ENCODE measurements around the gene TP53I11. TPM values are rescaled to one million over a fixed set of nuclear protein-coding genes. Genes with fewer than 3 reads are reported as not detected.

TP53I11 gene
- total RNA-seq, 1 experiment from 2014 or later: 17.7 TPM

- CTCF ChIA-PET: interaction anchor here (1.0 to 6.9 kb wide), 4 partner anchors 9 to 167 kb away, joined by 5 to 80 read pairs (median 6); no protein-coding TSS in a partner anchor
- no peak for TF ChIP-seq CTCF (IDR thresholded peaks at IDR 0.05; ENCODE audit: unreplicated experiment)
These were observed 7.6 kb downstream of the TP53I11 start for GRCh38 chr11:44943118-44943517.

GRCh38 chr11:44942029-44942955 lies 8.4 kb downstream of the TP53I11 start:
- Mint-ChIP-seq H3K9me3 (ENCODE audit: unreplicated experiment) (no peaks in the 10 kb centered on the region), H3K4me3 (ENCODE audit: unreplicated experiment) (no peak overlapping the region), H3K36me3 (ENCODE audit: insufficient read depth, unreplicated experiment) (no peaks in the 10 kb centered on the region), H3K4me1 (ENCODE audit: insufficient read depth, unreplicated experiment) (peaks cover 6% of the 10 kb centered on the region), H3K27ac (ENCODE audit: low read depth, unreplicated experiment) (no peak overlapping the region), H3K27me3 (ENCODE audit: insufficient read depth, unreplicated experiment) (no peaks in the 10 kb centered on the region)
- POLR2A ChIA-PET: no interaction called here
- BruUV-seq (replicated peaks): no TSS peak
- TF ChIP-seq CTCF (IDR thresholded peaks at IDR 0.05; ENCODE audit: unreplicated experiment): no peak
- no peak for DNase-seq (ENCODE audit: unreplicated experiment)
- intact Hi-C loops (cut with micrococcal nuclease): no loop called here
- CTCF ChIA-PET: interaction anchor here (0.6 to 17.4 kb wide), 6 partner anchors 8 to 321 kb away, joined by 3 to 1181 read pairs (median 6); no protein-coding TSS in a partner anchor

More at GRCh38 chr11:44943118-44943517, 7.6 kb downstream of the TP53I11 start:
- no peaks in the 10 kb centered on the region for H3K36me3 Mint-ChIP-seq (ENCODE audit: insufficient read depth, unreplicated experiment)
- POLR2A ChIA-PET: no interaction called here
- no peak overlapping the region for H3K27ac Mint-ChIP-seq (ENCODE audit: low read depth, unreplicated experiment)
- intact Hi-C loops (cut with micrococcal nuclease): no loop called here
- H3K4me1 Mint-ChIP-seq (ENCODE audit: insufficient read depth, unreplicated experiment): peaks cover 6% of the 10 kb centered on the region
- no peaks in the 10 kb centered on the region for H3K27me3 Mint-ChIP-seq (ENCODE audit: insufficient read depth, unreplicated experiment)
- DNase-seq (ENCODE audit: unreplicated experiment): no peak
- no peaks in the 10 kb centered on the region for H3K9me3 Mint-ChIP-seq (ENCODE audit: unreplicated experiment)
- no TSS peak for BruUV-seq (replicated peaks)
- no peak overlapping the region for H3K4me3 Mint-ChIP-seq (ENCODE audit: unreplicated experiment)

GRCh38 chr11:44941259-44942021 lies 9.2 kb downstream of the TP53I11 start:
- DNase-seq (ENCODE audit: unreplicated experiment): no peak
- no TSS peak for BruUV-seq (replicated peaks)
- Mint-ChIP-seq H3K27ac (ENCODE audit: low read depth, unreplicated experiment) (no peak overlapping the region), H3K4me1 (ENCODE audit: insufficient read depth, unreplicated experiment) (peaks cover 6% of the 10 kb centered on the region), H3K9me3 (ENCODE audit: unreplicated experiment) (no peaks in the 10 kb centered on the region), H3K36me3 (ENCODE audit: insufficient read depth, unreplicated experiment) (no peaks in the 10 kb centered on the region), H3K4me3 (ENCODE audit: unreplicated experiment) (no peak overlapping the region), H3K27me3 (ENCODE audit: insufficient read depth, unreplicated experiment) (no peaks in the 10 kb centered on the region)
- intact Hi-C loops (cut with micrococcal nuclease): no loop called here
- no peak for TF ChIP-seq CTCF (IDR thresholded peaks at IDR 0.05; ENCODE audit: unreplicated experiment)
- ChIA-PET CTCF (interaction anchor here (0.6 to 17.4 kb wide), 7 partner anchors 9 to 763 kb away, joined by 3 to 1181 read pairs (median 3); partner anchors contain the start of gene TP53I11), POLR2A (interaction anchor here (1.6 kb wide), 1 partner anchor 156 kb away, joined by 6 read pairs; no protein-coding TSS in a partner anchor)

- Mint-ChIP-seq H3K36me3 (ENCODE audit: insufficient read depth, unreplicated experiment) (no peaks in the 10 kb centered on the region), H3K9me3 (ENCODE audit: unreplicated experiment) (no peaks in the 10 kb centered on the region), H3K27me3 (ENCODE audit: insufficient read depth, unreplicated experiment) (no peaks in the 10 kb centered on the region), H3K27ac (ENCODE audit: low read depth, unreplicated experiment) (no peak overlapping the region), H3K4me3 (ENCODE audit: unreplicated experiment) (no peak overlapping the region), H3K4me1 (ENCODE audit: insufficient read depth, unreplicated experiment) (peaks cover 6% of the 10 kb centered on the region)
- POLR2A ChIA-PET: interaction anchor here (0.6 to 1.6 kb wide), 2 partner anchors 151 to 157 kb away, joined by 3 to 6 read pairs; no protein-coding TSS in a partner anchor
- no peak for TF ChIP-seq CTCF (IDR thresholded peaks at IDR 0.05; ENCODE audit: unreplicated experiment)
- intact Hi-C loops (cut with micrococcal nuclease): no loop called here
- BruUV-seq (replicated peaks): no TSS peak
- CTCF ChIA-PET: interaction anchor here (0.6 to 17.4 kb wide), 9 partner anchors 10 to 763 kb away, joined by 3 to 1181 read pairs (median 3); partner anchors contain the start of gene TP53I11
- no peak for DNase-seq (ENCODE audit: unreplicated experiment)
These were observed 9.8 kb downstream of the TP53I11 start for GRCh38 chr11:44940835-44941234.

Measured in MCF 10A (cell line).